ENCODE measurements around the gene NR3C1. TPM values are rescaled to one million over a fixed set of nuclear protein-coding genes. Genes with fewer than 3 reads are reported as not detected.

NR3C1 gene
- total RNA-seq, 1 donor from 2014 or later: 0.17 TPM

- Histone ChIP-seq H3K9ac (no peak overlapping the region), H3K27ac (no peak overlapping the region), H3K4me1 (peaks cover 5% of the 10 kb centered on the region), H3F3A (ENCODE audit: low read depth) (no peaks in the 10 kb centered on the region), H4K20me1 (ENCODE audit: low read depth) (no peaks in the 10 kb centered on the region), H3K36me3 (no peaks in the 10 kb centered on the region), H3K4me3 (no peak overlapping the region), H3K9me3 (ENCODE audit: low read depth) (no peaks in the 10 kb centered on the region), H3K79me2 (ENCODE audit: low read depth) (no peaks in the 10 kb centered on the region), H3K27me3 (no peaks in the 10 kb centered on the region), H2AFZ (replicated peaks) (no peak overlapping the region), H3K4me2 (no peak overlapping the region)
- Mint-ChIP-seq H3K27ac (no peak overlapping the region), H3K36me3 (no peaks in the 10 kb centered on the region), H3K4me1 (no peaks in the 10 kb centered on the region), H3K9me3 (no peaks in the 10 kb centered on the region), H3K27me3 (ENCODE audit: insufficient read depth, low read depth) (no peaks in the 10 kb centered on the region), H3K4me3 (no peak overlapping the region)
- DNase-seq (ENCODE audit: low spot score): no peak
- TF ChIP-seq CTCF (IDR thresholded peaks at IDR 0.05) (no peak), EZH2 (IDR thresholded peaks at IDR 0.05) (no peak), EZH2phosphoT487 (IDR thresholded peaks at IDR 0.05) (no peak)
These were observed 83.9 kb downstream of the NR3C1 start for GRCh38 chr5:143319437-143320227.

- no peaks in the 10 kb centered on the region for H3K9me3 Mint-ChIP-seq
- no peaks in the 10 kb centered on the region for H3K27me3 ChIP-seq
- no peak overlapping the region for H3K4me2 ChIP-seq
- no peak for TF ChIP-seq EZH2 (IDR thresholded peaks at IDR 0.05)
- no peak for TF ChIP-seq CTCF (IDR thresholded peaks at IDR 0.05)
- no peaks in the 10 kb centered on the region for H3K79me2 ChIP-seq (ENCODE audit: low read depth)
- no peak overlapping the region for H3K9ac ChIP-seq
- no peaks in the 10 kb centered on the region for H3K36me3 Mint-ChIP-seq
- no peak overlapping the region for H3K4me3 Mint-ChIP-seq
- no peaks in the 10 kb centered on the region for H3F3A ChIP-seq (ENCODE audit: low read depth)
- H3K36me3 ChIP-seq: no peaks in the 10 kb centered on the region
- no peaks in the 10 kb centered on the region for H3K27me3 Mint-ChIP-seq (ENCODE audit: insufficient read depth, low read depth)
- no peaks in the 10 kb centered on the region for H3K4me1 Mint-ChIP-seq
- peaks cover 5% of the 10 kb centered on the region for H3K4me1 ChIP-seq
- no peak overlapping the region for H3K27ac Mint-ChIP-seq
- H4K20me1 ChIP-seq (ENCODE audit: low read depth): no peaks in the 10 kb centered on the region
- H2AFZ ChIP-seq (replicated peaks): no peak overlapping the region
- no peak overlapping the region for H3K4me3 ChIP-seq
- no peak for DNase-seq (ENCODE audit: low spot score)
- H3K27ac ChIP-seq: no peak overlapping the region
- no peaks in the 10 kb centered on the region for H3K9me3 ChIP-seq (ENCODE audit: low read depth)
These were observed 84.7 kb downstream of the NR3C1 start for GRCh38 chr5:143318833-143319232.

GRCh38 chr5:143318270-143318669 lies 85.2 kb downstream of the NR3C1 start:
- Histone ChIP-seq H3K36me3 (no peaks in the 10 kb centered on the region), H4K20me1 (ENCODE audit: low read depth) (no peaks in the 10 kb centered on the region), H3K9ac (no peak overlapping the region), H3K79me2 (ENCODE audit: low read depth) (no peaks in the 10 kb centered on the region), H3K27me3 (no peaks in the 10 kb centered on the region), H3K4me3 (no peak overlapping the region), H2AFZ (replicated peaks) (no peak overlapping the region), H3K27ac (no peak overlapping the region), H3K4me1 (peaks cover 5% of the 10 kb centered on the region), H3F3A (ENCODE audit: low read depth) (no peaks in the 10 kb centered on the region), H3K4me2 (no peak overlapping the region), H3K9me3 (ENCODE audit: low read depth) (no peaks in the 10 kb centered on the region)
- TF ChIP-seq EZH2phosphoT487 (IDR thresholded peaks at IDR 0.05) (no peak), CTCF (IDR thresholded peaks at IDR 0.05) (no peak), EZH2 (IDR thresholded peaks at IDR 0.05) (no peak)
- Mint-ChIP-seq H3K9me3 (no peaks in the 10 kb centered on the region), H3K36me3 (no peaks in the 10 kb centered on the region), H3K27ac (no peak overlapping the region), H3K27me3 (ENCODE audit: insufficient read depth, low read depth) (no peaks in the 10 kb centered on the region), H3K4me3 (no peak overlapping the region), H3K4me1 (no peaks in the 10 kb centered on the region)
- no peak for DNase-seq (ENCODE audit: low spot score)

Measured in neural progenitor cell (in vitro differentiated cells).